Measurements from ENCODE around the gene ZNF555.

Gene ZNF555

GRCh38 chr19:2827840-2828489 lies 13.3 kb upstream of the ZNF555 start:
- Mint-ChIP-seq H3K27me3 (ENCODE audit: low read depth) (no peaks in the 10 kb centered on the region), H3K9me3 (peaks cover 46% of the 10 kb centered on the region), H3K27ac (no peak overlapping the region), H3K36me3 (ENCODE audit: low read depth) (peaks cover 29% of the 10 kb centered on the region), H3K4me1 (ENCODE audit: low read depth) (no peaks in the 10 kb centered on the region), H3K4me3 (no peak overlapping the region)

- H3K4me1 Mint-ChIP-seq (ENCODE audit: low read depth) = no peaks in the 10 kb centered on the region
- peaks cover 31% of the 10 kb centered on the region for H3K36me3 Mint-ChIP-seq (ENCODE audit: low read depth)
- H3K27ac Mint-ChIP-seq = no peak overlapping the region
- no peak overlapping the region for H3K4me3 Mint-ChIP-seq
- H3K27me3 Mint-ChIP-seq (ENCODE audit: low read depth) = no peaks in the 10 kb centered on the region
- peaks cover 57% of the 10 kb centered on the region for H3K9me3 Mint-ChIP-seq
Observed at GRCh38 chr19:2834294-2834871, 6.9 kb upstream of the ZNF555 start.

DNA sequence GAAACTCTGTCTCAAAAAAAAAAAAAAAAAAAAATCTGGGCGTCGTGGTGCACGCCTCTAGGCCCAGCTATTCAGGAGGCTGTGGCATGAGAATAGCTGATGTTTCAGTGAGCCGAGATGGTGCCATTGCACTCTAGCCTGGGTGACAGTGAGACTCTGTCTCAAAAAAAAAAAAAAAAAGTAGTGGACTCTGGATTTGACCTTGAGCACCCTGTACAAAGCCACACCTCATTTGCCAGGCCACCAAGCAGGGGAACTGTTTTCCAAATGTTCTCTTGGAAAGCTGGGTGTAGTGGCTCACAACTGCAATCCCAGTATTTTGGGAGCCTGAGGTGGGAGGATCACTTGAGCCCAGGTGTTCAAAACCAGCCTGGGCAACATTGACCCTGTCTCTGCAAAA lies 3.8 kb upstream of the ZNF555 start:
- Mint-ChIP-seq H3K4me1 (ENCODE audit: low read depth) (no peaks in the 10 kb centered on the region), H3K27me3 (ENCODE audit: low read depth) (peaks cover 4% of the 10 kb centered on the region), H3K36me3 (ENCODE audit: low read depth) (peaks cover 33% of the 10 kb centered on the region), H3K4me3 (no peak overlapping the region), H3K27ac (no peak overlapping the region), H3K9me3 (peaks cover 44% of the 10 kb centered on the region)

DNA sequence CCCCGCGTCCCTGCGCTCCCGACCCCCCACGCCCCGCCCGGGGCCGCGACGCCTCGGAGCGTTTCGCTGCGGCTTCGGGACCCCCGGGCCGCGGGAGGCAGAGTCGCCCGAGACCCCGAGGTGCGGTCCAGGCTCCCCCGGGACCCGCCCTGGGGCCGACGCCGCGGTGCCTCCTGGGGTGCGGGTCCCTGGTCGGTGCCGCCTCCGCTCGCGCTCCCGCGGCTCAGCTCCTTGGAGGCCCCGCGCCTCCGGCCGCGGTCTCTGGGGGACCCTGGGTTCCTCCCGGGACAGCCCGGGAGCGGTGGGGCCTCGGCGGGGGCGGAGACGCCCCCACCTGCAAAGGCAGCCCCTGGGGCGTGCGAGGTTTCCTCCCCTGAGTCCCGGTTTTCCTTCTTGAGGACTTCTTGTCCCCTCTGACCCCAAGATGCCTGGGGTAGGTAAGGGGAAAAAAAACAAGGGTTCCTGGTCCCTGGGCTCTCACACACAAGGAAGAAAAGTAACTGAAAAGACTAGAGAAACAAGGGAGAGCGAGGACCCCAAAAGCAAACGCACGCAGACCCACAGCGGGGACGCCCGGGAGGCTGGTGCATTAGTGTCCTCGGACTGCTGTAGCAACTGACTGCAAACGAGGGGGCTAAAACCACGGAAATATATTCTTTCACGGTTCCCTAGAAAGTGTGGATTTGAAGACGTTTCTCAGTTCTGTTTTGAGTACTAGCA lies 740 bp downstream of the ZNF555 start:
- no peaks in the 10 kb centered on the region for H3K4me1 Mint-ChIP-seq (ENCODE audit: low read depth)
- H3K27me3 Mint-ChIP-seq (ENCODE audit: low read depth) = peaks cover 15% of the 10 kb centered on the region
- peaks cover 34% of the 10 kb centered on the region for H3K9me3 Mint-ChIP-seq
- H3K4me3 Mint-ChIP-seq = peak overlapping the region; percentile 17
- no peak overlapping the region for H3K27ac Mint-ChIP-seq
- peaks cover 7% of the 10 kb centered on the region for H3K36me3 Mint-ChIP-seq (ENCODE audit: low read depth)

GRCh38 chr19:2845107-2845506 lies 3.8 kb downstream of the ZNF555 start:
- peaks cover 38% of the 10 kb centered on the region for H3K9me3 Mint-ChIP-seq
- no peak overlapping the region for H3K4me3 Mint-ChIP-seq
- H3K27ac Mint-ChIP-seq = no peak overlapping the region
- H3K4me1 Mint-ChIP-seq (ENCODE audit: low read depth) = no peaks in the 10 kb centered on the region
- H3K27me3 Mint-ChIP-seq (ENCODE audit: low read depth) = peaks cover 15% of the 10 kb centered on the region
- H3K36me3 Mint-ChIP-seq (ENCODE audit: low read depth) = peaks cover 8% of the 10 kb centered on the region

- Mint-ChIP-seq H3K9me3 (peaks cover 49% of the 10 kb centered on the region), H3K4me3 (no peak overlapping the region), H3K4me1 (ENCODE audit: low read depth) (no peaks in the 10 kb centered on the region), H3K27ac (no peak overlapping the region), H3K27me3 (ENCODE audit: low read depth) (peaks cover 15% of the 10 kb centered on the region), H3K36me3 (ENCODE audit: low read depth) (peaks cover 17% of the 10 kb centered on the region)
Observed at GRCh38 chr19:2846180-2846894, 5.1 kb downstream of the ZNF555 start.

GRCh38 chr19:2847507-2847906 lies 6.2 kb downstream of the ZNF555 start:
- Mint-ChIP-seq H3K27me3 (ENCODE audit: low read depth) (peaks cover 10% of the 10 kb centered on the region), H3K4me1 (ENCODE audit: low read depth) (no peaks in the 10 kb centered on the region), H3K4me3 (no peak overlapping the region), H3K27ac (no peak overlapping the region), H3K9me3 (peaks cover 57% of the 10 kb centered on the region), H3K36me3 (ENCODE audit: low read depth) (peaks cover 25% of the 10 kb centered on the region)

- H3K36me3 Mint-ChIP-seq (ENCODE audit: low read depth) = peaks cover 28% of the 10 kb centered on the region
- no peak overlapping the region for H3K27ac Mint-ChIP-seq
- no peaks in the 10 kb centered on the region for H3K27me3 Mint-ChIP-seq (ENCODE audit: low read depth)
- peaks cover 63% of the 10 kb centered on the region for H3K9me3 Mint-ChIP-seq
- H3K4me3 Mint-ChIP-seq = no peak overlapping the region
- no peaks in the 10 kb centered on the region for H3K4me1 Mint-ChIP-seq (ENCODE audit: low read depth)
Observed at GRCh38 chr19:2848616-2849015, 7.3 kb downstream of the ZNF555 start.

DNA sequence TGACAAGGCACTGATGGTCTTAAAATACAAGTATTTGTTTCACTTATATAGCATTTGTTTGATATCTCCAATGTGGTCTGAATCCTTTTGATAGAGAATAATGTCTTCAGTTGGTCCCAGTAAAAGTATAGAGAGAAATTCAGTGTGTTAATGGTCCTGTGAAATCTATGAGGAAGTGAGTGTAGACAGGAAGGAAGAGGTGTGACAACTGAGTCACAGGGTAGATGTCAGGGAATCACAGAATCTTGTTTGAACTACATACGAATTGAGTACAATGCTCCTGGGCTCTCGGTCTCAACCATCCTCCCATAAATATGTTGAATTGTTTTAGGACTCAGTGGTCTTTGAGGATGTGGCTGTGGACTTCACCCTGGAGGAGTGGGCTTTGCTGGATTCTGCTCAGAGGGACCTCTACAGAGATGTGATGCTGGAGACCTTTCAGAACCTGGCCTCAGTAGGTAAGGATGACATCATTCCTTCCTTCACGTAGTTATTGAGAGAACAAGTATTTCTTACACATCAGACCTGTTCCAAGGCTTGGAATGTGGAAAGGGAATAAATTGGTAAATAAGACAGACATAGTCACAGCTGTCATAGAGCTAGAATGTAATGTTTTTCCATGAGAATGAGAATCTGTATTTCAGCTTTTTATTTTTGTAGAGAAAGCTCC lies 9.1 kb downstream of the ZNF555 start:
- Mint-ChIP-seq H3K27ac (no peak overlapping the region), H3K27me3 (ENCODE audit: low read depth) (no peaks in the 10 kb centered on the region), H3K4me3 (no peak overlapping the region), H3K9me3 (peaks cover 72% of the 10 kb centered on the region), H3K36me3 (ENCODE audit: low read depth) (peaks cover 32% of the 10 kb centered on the region), H3K4me1 (ENCODE audit: low read depth) (no peaks in the 10 kb centered on the region)

DNA sequence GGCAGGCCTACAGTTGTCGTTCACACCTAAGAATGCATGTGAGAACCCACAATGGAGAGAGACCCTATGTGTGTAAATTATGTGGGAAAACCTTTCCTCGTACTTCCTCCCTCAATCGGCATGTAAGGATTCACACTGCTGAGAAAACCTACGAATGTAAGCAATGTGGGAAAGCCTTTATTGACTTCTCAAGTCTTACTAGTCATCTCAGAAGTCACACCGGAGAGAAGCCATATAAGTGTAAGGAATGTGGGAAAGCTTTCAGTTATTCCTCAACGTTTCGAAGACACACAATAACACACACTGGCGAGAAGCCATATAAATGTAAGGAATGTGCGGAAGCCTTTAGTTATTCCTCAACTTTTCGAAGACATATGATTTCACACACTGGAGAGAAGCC lies 11.3 kb downstream of the ZNF555 start:
- H3K9me3 Mint-ChIP-seq = peaks cover 63% of the 10 kb centered on the region
- no peak overlapping the region for H3K27ac Mint-ChIP-seq
- H3K36me3 Mint-ChIP-seq (ENCODE audit: low read depth) = peaks cover 33% of the 10 kb centered on the region
- H3K27me3 Mint-ChIP-seq (ENCODE audit: low read depth) = no peaks in the 10 kb centered on the region
- no peak overlapping the region for H3K4me3 Mint-ChIP-seq
- H3K4me1 Mint-ChIP-seq (ENCODE audit: low read depth) = peaks cover 2% of the 10 kb centered on the region

DNA sequence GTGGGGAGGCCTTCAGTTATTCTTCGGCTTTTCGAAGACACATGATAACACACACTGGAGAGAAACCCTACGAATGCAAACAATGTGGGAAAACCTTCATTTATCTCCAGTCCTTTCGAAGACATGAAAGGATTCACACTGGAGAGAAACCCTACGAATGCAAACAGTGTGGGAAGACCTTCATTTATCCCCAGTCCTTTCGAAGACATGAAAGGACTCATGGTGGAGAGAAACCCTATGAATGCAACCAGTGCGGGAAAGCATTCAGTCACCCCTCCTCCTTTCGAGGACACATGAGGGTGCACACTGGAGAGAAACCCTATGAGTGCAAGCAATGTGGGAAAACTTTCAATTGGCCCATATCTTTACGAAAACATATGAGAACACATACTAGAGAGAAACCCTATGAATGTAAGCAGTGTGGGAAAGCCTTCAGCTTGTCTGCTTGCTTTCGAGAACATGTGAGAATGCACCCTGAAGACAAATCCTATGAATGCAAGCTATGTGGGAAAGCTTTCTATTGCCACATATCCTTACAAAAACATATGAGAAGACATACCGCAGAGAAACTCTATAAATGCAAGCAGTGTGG lies 11.8 kb downstream of the ZNF555 start:
- no peak overlapping the region for H3K27ac Mint-ChIP-seq
- H3K9me3 Mint-ChIP-seq = peaks cover 60% of the 10 kb centered on the region
- H3K36me3 Mint-ChIP-seq (ENCODE audit: low read depth) = peaks cover 33% of the 10 kb centered on the region
- peaks cover 2% of the 10 kb centered on the region for H3K4me1 Mint-ChIP-seq (ENCODE audit: low read depth)
- H3K4me3 Mint-ChIP-seq = no peak overlapping the region
- H3K27me3 Mint-ChIP-seq (ENCODE audit: low read depth) = no peaks in the 10 kb centered on the region

GRCh38 chr19:2854849-2855248 lies 13.6 kb downstream of the ZNF555 start:
- Mint-ChIP-seq H3K27ac (no peak overlapping the region), H3K36me3 (ENCODE audit: low read depth) (peaks cover 32% of the 10 kb centered on the region), H3K27me3 (ENCODE audit: low read depth) (no peaks in the 10 kb centered on the region), H3K9me3 (peaks cover 71% of the 10 kb centered on the region), H3K4me3 (no peak overlapping the region), H3K4me1 (ENCODE audit: low read depth) (peaks cover 2% of the 10 kb centered on the region)

DNA sequence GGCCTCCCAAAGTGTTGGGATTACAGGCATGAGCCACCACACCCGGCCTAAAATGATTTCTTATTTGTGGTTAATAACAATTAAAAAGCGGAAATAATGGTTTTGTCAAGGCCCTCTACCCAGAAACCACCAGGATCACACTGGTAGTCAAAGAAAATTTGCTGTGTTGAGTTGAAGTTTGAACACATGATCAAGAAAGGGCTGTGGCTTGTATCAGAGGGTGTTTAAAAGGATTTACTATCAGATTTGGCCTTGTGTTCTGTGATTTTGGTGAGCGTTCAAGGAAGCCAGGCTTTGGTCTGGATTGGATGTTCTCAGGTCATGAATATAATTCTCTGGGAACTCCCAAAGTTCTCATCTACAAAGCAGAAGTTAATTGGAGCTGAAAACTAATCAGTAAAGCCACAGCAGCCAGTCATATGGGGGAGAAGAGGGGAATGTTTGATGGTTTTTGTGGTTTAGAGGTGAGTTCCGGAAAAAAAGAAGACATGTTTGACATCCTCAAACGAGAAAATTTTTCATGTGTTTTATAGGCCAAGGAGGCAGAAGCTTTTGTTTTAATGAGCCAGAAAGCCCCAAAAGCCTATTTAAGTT lies 15.3 kb downstream of the ZNF555 start:
- Mint-ChIP-seq H3K27me3 (ENCODE audit: low read depth) (no peaks in the 10 kb centered on the region), H3K9me3 (peaks cover 63% of the 10 kb centered on the region), H3K4me3 (no peak overlapping the region), H3K36me3 (ENCODE audit: low read depth) (peaks cover 19% of the 10 kb centered on the region), H3K4me1 (ENCODE audit: low read depth) (peaks cover 2% of the 10 kb centered on the region), H3K27ac (no peak overlapping the region)

- Mint-ChIP-seq H3K9me3 (peaks cover 58% of the 10 kb centered on the region), H3K36me3 (ENCODE audit: low read depth) (peaks cover 6% of the 10 kb centered on the region), H3K4me1 (ENCODE audit: low read depth) (peaks cover 2% of the 10 kb centered on the region), H3K4me3 (no peak overlapping the region), H3K27ac (no peak overlapping the region), H3K27me3 (ENCODE audit: low read depth) (no peaks in the 10 kb centered on the region)
Observed at GRCh38 chr19:2858864-2859263, 17.6 kb downstream of the ZNF555 start.
